Tibial artery (tissue), 4 donors: ENCODE results near the gene ATP8B2.

Experiments used
- DNase-seq, 2 donors: peaks; one replicate each; pipeline ENCODE4 v3.0.0-alpha.2; 2019
- H3K27ac ChIP-seq, 2 donors: fragments of 200-600 bp; sonication (generic) in 1 of 2; 1 replicate in 1 of 2; 2 replicates in 1 of 2; pipeline ENCODE4 v1.5.1; 2018 to 2019; ENCODE audit warnings: mild to moderate bottlenecking in 1 of 2
- H3K27me3 ChIP-seq, 2 donors: fragments of 200-600 bp; sonication (generic) in 1 of 2; one replicate each; pipeline versions ENCODE4 v1.5.1 to v1.6.0; 2016 to 2019
- H3K36me3 ChIP-seq, 3 donors: fragments of 200-600 bp; sonication (generic) in 2 of 3; one replicate each; pipeline ENCODE4 v1.5.1; 2016 to 2019; ENCODE audit warnings: mild to moderate bottlenecking in 2 of 3
- H3K4me1 ChIP-seq, 4 donors: fragments of 200-600 bp; sonication (generic) in 2 of 4; 1 replicate in 3 of 4; 2 replicates in 1 of 4; pipeline ENCODE4 v1.5.1; 2016 to 2019
- H3K4me3 ChIP-seq, 2 donors: fragments of 200-600 bp; sonication (generic) in 1 of 2; 1 replicate in 1 of 2; 2 replicates in 1 of 2; pipeline ENCODE4 v1.5.1; 2018 to 2019; ENCODE audit warnings: mild to moderate bottlenecking in 2 of 2
- H3K9me3 ChIP-seq, 3 donors: fragments of 200-600 bp; sonication (generic) in 1 of 3; one replicate each; pipeline ENCODE4 v1.5.1; 2016 to 2019
- intact Hi-C: fragments of 100-400 bp; cut with DNase I; formaldehyde crosslinking; loops from one replicate; pipeline ENCODE4 v1.15.0; 2023; ENCODE audit warnings: low total_unique reads
- TF ChIP-seq, protein P1 (sequence below), 2 experiments: fragments of 200-600 bp in 1 of 2; fragments of 450-650 bp in 1 of 2; IDR thresholded peaks; one replicate each; pipeline ENCODE4 v1.5.1; 2017 to 2019; ENCODE audit warnings: antibody characterized with exemption in 2 of 2, mild to moderate bottlenecking in 1 of 2, moderate library complexity in 1 of 2

Gene ATP8B2

DNA sequence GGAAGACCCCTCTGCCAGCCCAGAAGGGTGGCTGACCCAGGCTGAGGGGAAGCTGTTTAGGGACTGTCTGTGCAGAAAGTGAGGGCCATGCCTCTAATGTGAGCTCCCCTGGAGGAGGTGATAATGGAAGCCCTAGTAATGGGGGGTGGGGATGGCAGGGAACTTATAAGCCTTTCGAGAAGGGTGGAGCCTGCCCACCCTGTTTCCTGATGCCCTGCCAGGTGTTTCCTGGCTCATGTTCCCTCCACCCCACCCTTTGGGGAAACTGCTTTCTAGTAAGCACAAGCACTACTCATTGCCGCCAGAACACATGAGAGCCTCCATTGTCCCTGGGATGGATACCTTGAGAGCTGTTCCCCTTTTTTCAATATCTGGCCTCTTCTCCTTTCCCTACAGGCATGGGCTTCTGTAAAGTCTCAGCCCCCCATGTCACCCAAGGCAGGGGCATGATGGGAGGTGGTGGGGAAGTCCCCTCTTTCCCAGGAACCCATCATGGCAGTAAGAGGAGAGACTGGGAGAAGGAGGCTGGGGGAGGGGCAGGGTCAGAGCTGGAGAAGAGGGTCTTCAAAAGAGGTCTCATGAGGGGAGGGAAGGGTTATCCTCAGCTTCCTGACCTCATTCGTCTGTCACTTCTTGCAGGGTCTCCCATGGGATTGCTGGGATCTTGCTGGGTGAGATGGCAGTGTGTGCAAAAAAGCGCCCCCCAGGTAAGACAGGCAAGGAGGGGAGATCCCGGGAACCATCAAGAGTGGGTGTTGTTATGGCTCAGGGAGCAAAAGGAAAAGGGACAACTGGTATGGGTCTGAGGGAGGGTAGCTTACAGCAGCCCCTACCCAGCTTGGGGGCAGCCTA lies 2.4 kb downstream of the ATP8B2 start:
- DNase-seq: no peak
- peak overlapping the region; percentile 96 to 99 for H3K27ac ChIP-seq
- peaks cover 6 to 45% (median 34%) of the 10 kb centered on the region in 4 donors for H3K4me1 ChIP-seq

DNA sequence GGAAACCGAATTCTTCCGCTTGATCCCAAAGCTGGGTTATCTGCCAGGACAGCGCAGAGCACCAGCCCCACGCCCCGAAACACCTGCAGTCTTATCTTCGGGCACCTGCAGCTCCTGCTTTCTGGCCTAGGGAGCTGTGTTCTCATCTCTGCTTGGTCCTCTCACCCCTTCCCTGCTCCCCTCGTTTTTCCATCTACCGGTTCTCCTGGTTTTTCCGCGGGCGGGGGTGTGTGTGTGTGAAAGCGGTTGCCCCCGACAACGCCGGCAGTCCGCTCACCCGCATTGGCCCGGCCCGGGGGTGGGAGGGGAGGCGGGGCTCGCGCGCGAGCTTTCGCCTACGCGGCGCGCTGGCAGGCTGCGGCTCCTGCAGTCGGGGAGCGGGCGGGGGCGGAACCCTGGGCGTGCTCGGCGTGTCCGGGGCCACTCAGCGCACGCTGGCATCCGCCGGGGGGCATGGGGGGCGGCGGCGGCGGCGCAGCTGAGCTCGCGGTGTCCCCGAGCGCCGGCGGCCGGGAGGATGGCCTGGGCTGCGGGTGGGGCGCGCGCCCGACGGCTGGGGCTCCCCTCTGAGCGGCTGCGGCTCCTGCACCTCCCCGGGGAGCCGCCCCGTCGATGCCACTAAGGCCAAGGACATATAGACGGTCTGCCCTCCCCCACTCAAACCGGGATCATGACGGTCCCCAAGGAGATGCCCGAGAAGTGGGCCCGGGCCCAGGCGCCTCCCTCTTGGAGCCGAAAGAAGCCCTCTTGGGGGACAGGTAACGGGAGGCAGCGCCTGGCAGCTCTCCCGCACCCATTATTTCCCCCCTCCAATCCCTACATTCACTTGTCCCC lies 3.2 kb downstream of the ATP8B2 start:
- peak overlapping the region; percentile 96 to 99 for H3K27ac ChIP-seq
- intact Hi-C loops: loop anchor here (5.0 to 10.0 kb wide), 2 partner anchors 79 to 226 kb away; partner anchors contain the start of genes IL6R and UBE2Q1
- TF ChIP-seq, protein P1, sequence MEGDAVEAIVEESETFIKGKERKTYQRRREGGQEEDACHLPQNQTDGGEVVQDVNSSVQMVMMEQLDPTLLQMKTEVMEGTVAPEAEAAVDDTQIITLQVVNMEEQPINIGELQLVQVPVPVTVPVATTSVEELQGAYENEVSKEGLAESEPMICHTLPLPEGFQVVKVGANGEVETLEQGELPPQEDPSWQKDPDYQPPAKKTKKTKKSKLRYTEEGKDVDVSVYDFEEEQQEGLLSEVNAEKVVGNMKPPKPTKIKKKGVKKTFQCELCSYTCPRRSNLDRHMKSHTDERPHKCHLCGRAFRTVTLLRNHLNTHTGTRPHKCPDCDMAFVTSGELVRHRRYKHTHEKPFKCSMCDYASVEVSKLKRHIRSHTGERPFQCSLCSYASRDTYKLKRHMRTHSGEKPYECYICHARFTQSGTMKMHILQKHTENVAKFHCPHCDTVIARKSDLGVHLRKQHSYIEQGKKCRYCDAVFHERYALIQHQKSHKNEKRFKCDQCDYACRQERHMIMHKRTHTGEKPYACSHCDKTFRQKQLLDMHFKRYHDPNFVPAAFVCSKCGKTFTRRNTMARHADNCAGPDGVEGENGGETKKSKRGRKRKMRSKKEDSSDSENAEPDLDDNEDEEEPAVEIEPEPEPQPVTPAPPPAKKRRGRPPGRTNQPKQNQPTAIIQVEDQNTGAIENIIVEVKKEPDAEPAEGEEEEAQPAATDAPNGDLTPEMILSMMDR (IDR thresholded peaks at IDR 0.05): no peak
- peak overlapping the region; percentile 72 to 90 for H3K4me3 ChIP-seq
- H3K36me3 ChIP-seq: peaks cover 28 to 33% (median 31%) of the 10 kb centered on the region in 3 donors
- H3K27me3 ChIP-seq: no peaks in the 10 kb centered on the region
- no peaks in the 10 kb centered on the region for H3K9me3 ChIP-seq
- DNase-seq: peak; percentile 90 to 97
- peaks cover 6 to 45% (median 34%) of the 10 kb centered on the region in 4 donors for H3K4me1 ChIP-seq

More for the DNA sequence above, 2.4 kb downstream of the ATP8B2 start:
- Histone ChIP-seq H3K27me3 (no peaks in the 10 kb centered on the region), H3K9me3 (no peaks in the 10 kb centered on the region), H3K36me3 (peaks cover 24 to 26% (median 25%) of the 10 kb centered on the region in 3 donors), H3K4me3 (peak overlapping the region; percentile 72 to 90)
- intact Hi-C loops: loop anchor here (5.0 to 10.0 kb wide), 2 partner anchors 80 to 227 kb away; partner anchors contain the start of genes IL6R and UBE2Q1
- TF ChIP-seq, protein P1 (IDR thresholded peaks at IDR 0.05): no peak

DNA sequence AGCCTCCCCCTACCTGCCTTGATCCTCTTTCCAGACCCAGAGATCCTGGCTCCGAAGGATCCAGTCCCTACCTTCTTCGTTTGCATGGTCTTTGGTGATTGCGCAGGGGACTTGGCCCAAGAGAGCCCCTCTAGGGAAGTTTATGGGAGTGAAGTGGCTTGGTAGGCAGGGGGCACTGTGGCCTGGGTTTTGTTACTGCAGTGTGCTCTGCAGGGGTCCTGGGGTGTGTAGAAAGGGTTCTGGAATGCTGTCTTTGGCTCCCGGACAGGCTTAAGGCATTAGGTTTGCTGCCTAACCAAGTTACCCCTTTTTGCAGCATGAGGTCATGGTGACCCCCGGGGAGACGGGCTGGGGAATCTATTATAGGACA lies 3.8 kb downstream of the ATP8B2 start:
- peaks cover 6 to 47% (median 36%) of the 10 kb centered on the region in 4 donors for H3K4me1 ChIP-seq
- H3K36me3 ChIP-seq: peaks cover 34 to 39% (median 36%) of the 10 kb centered on the region in 3 donors
- no peak for DNase-seq
- TF ChIP-seq, protein P1 (IDR thresholded peaks at IDR 0.05): peak in 1 of 2 experiments; percentile 9
- H3K27me3 ChIP-seq: no peaks in the 10 kb centered on the region
- intact Hi-C loops: loop anchor here (5.0 to 10.0 kb wide), 2 partner anchors 78 to 226 kb away; partner anchors contain the start of genes IL6R and UBE2Q1
- no peaks in the 10 kb centered on the region for H3K9me3 ChIP-seq
- peak overlapping the region; percentile 96 to 99 for H3K27ac ChIP-seq
- H3K4me3 ChIP-seq: peak overlapping the region; percentile 72 to 90

DNA sequence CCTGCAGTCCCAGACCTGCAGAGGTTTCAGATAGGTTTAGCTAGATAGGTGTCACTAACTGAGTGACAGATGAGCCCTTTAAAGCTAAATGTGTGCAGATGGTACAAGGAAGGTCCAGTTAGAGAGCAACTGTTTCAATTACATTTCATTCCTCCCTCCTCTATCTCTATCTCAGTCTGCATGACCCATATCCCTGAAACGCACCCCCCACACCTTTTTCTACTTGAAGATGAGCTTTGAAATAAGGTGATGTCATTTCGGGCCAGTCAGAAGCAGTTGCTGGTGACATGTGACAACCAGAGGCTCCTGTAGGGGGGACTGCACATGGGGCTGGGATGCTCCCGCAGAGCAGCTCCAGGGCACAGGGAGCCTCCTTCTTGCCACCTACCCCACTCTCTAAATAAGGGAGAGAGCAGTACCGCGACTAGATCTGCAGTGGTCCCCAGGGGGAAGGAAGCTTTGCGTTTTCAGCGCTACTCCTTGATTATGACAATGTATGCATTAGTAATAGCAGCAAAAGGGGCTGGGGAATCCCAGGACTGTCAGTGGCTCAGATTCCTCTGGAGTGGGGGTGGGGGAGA lies 4.3 kb downstream of the ATP8B2 start:
- H3K4me3 ChIP-seq: peak overlapping the region; percentile 72 to 90
- peaks cover 6 to 46% (median 40%) of the 10 kb centered on the region in 4 donors for H3K4me1 ChIP-seq
- H3K27ac ChIP-seq: peak overlapping the region; percentile 96 to 99

More for the DNA sequence above, 4.3 kb downstream of the ATP8B2 start:
- no peaks in the 10 kb centered on the region for H3K9me3 ChIP-seq
- H3K27me3 ChIP-seq: no peaks in the 10 kb centered on the region
- DNase-seq: no peak
- intact Hi-C loops: loop anchor here (5.0 to 10.0 kb wide), 3 partner anchors 57 to 225 kb away; partner anchors contain the start of genes HAX1, IL6R and UBE2Q1
- TF ChIP-seq, protein P1 (IDR thresholded peaks at IDR 0.05): no peak
- H3K36me3 ChIP-seq: peaks cover 39 to 44% (median 41%) of the 10 kb centered on the region in 3 donors
